Omental fat pad (tissue), 4 donors: Measurements from ENCODE around the gene ATP9B. TPM values are rescaled to one million over a fixed set of nuclear protein-coding genes. Genes with fewer than 3 reads are reported as not detected.

Experiments
- ATAC-seq: fragments of 150-250 bp; one replicate; pipeline ENCODE4 v1.9.1; 2016; ENCODE audit warnings: mild to moderate bottlenecking, moderate library complexity; ENCODE audit not compliant: low FRiP score
- DNase-seq: peaks from one replicate; pipeline ENCODE4 v3.0.0-alpha.2; 2019; ENCODE audit warnings: low spot score
- CTCF ChIP-seq, 3 donors: fragments of 450-650 bp; IDR thresholded peaks; one replicate each; pipeline ENCODE4 v1.5.1; 2016 to 2017; ENCODE audit warnings: antibody characterized with exemption in 3 of 3, mild to moderate bottlenecking in 3 of 3, moderate library complexity in 2 of 3
- total RNA-seq, 4 donors: library from RNA; depleted of rRNA; stranded (reverse); fragments of >200 nt; gene quantifications; one replicate each; pipeline ENCODE4 v1.1.0, GENCODE V29; 2016

ATP9B gene, protein sequence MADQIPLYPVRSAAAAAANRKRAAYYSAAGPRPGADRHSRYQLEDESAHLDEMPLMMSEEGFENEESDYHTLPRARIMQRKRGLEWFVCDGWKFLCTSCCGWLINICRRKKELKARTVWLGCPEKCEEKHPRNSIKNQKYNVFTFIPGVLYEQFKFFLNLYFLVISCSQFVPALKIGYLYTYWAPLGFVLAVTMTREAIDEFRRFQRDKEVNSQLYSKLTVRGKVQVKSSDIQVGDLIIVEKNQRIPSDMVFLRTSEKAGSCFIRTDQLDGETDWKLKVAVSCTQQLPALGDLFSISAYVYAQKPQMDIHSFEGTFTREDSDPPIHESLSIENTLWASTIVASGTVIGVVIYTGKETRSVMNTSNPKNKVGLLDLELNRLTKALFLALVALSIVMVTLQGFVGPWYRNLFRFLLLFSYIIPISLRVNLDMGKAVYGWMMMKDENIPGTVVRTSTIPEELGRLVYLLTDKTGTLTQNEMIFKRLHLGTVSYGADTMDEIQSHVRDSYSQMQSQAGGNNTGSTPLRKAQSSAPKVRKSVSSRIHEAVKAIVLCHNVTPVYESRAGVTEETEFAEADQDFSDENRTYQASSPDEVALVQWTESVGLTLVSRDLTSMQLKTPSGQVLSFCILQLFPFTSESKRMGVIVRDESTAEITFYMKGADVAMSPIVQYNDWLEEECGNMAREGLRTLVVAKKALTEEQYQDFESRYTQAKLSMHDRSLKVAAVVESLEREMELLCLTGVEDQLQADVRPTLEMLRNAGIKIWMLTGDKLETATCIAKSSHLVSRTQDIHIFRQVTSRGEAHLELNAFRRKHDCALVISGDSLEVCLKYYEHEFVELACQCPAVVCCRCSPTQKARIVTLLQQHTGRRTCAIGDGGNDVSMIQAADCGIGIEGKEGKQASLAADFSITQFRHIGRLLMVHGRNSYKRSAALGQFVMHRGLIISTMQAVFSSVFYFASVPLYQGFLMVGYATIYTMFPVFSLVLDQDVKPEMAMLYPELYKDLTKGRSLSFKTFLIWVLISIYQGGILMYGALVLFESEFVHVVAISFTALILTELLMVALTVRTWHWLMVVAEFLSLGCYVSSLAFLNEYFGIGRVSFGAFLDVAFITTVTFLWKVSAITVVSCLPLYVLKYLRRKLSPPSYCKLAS
- total RNA-seq, result 10 to 100 TPM; 28.8 to 47.3 (median 39.8) TPM

GRCh38 chr18:79068937-79069716 is at the start of gene ATP9B:
ATP9B (plus strand) TSS chr18:79069394; CDS start chr18:79069411, 17 bp downstream.
- DNase-seq (peak; percentile 94), ATAC-seq (peak; percentile 97)

GRCh38 chr18:79019881-79020280 is 49.3 kb upstream of the ATP9B start:
- ATAC-seq (no peak), DNase-seq (no peak)
- TF ChIP-seq CTCF (IDR thresholded peaks at IDR 0.05), result no peak

More at GRCh38 chr18:79068937-79069716, at the start of gene ATP9B:
- TF ChIP-seq CTCF (IDR thresholded peaks at IDR 0.05), result no peak

DNA sequence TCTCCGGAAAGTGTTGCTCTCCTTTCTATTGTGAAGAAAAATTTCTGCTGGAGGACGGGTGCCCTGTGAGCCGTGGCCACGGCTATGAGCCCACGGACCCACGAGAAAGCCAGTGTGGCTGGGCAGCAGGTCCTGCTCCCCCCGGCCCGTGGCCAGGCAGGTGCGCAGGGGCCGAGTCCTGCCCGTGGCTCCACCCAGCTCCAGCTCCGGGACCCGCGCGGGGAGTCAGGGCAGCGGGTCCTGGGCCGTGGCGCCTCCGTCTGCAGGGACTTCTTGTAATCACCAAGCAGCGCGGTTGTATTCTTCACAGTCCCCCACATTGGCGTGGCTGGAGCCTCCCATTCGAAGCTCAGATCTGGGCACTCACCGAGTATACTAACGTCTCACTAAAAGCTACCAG is 46.6 kb upstream of the ATP9B start:
- no peak for TF ChIP-seq CTCF (IDR thresholded peaks at IDR 0.05)
- ATAC-seq (no peak), DNase-seq (no peak)

- ATAC-seq, result no peak
- DNase-seq, result no peak
- TF ChIP-seq CTCF (IDR thresholded peaks at IDR 0.05), result no peak
Measured at GRCh38 chr18:79026491-79026890, 42.7 kb upstream of the ATP9B start.

GRCh38 chr18:79030680-79031079 is 38.5 kb upstream of the ATP9B start:
- DNase-seq (no peak), ATAC-seq (no peak)
- TF ChIP-seq CTCF (IDR thresholded peaks at IDR 0.05), result no peak

- no peak for TF ChIP-seq CTCF (IDR thresholded peaks at IDR 0.05)
- no peak for DNase-seq
- no peak for ATAC-seq
Measured at GRCh38 chr18:79042276-79042675, 26.9 kb upstream of the ATP9B start.
